Measurements from ENCODE around the gene NR2F1. TPM values are rescaled to one million over a fixed set of nuclear protein-coding genes. Genes with fewer than 3 reads are reported as not detected.

NR2F1 gene
- total RNA-seq, 2 experiments from 2014 or later, result not detected

GRCh38 chr5:93579692-93580062 is 3.3 kb upstream of the NR2F1 start:
- no peak overlapping the region for H3K4me3 Mint-ChIP-seq
- ChIA-PET CTCF (interaction anchor here (1.2 to 1.5 kb wide), 2 partner anchors 10 to 18 kb away, joined by 3 to 4 read pairs; no protein-coding TSS in a partner anchor), POLR2A (no interaction called here)
- ATAC-seq, result no peak
- H3K36me3 Mint-ChIP-seq (ENCODE audit: low read depth), result no peaks in the 10 kb centered on the region
- intact Hi-C loops (cut with DNase I, micrococcal nuclease), result loop anchor here (2.0 to 10.0 kb wide), 7 partner anchors 41 to 1328 kb away; partner anchors contain the start of genes KIAA0825 (in 1 of the 2) and SLF1 (in 1 of the 2)
- H3K27ac Mint-ChIP-seq, result no peak overlapping the region
- H3K9me3 Mint-ChIP-seq (ENCODE audit: low read depth), result no peaks in the 10 kb centered on the region
- H3K4me1 Mint-ChIP-seq, result peaks cover 15% of the 10 kb centered on the region
- H3K27me3 Mint-ChIP-seq, result peaks cover 46% of the 10 kb centered on the region
- DNase-seq, result peak; percentile 29

GRCh38 chr5:93580063-93580926 is 2.7 kb upstream of the NR2F1 start:
- no peak overlapping the region for H3K27ac Mint-ChIP-seq
- peak; percentile 31 for DNase-seq

DNA sequence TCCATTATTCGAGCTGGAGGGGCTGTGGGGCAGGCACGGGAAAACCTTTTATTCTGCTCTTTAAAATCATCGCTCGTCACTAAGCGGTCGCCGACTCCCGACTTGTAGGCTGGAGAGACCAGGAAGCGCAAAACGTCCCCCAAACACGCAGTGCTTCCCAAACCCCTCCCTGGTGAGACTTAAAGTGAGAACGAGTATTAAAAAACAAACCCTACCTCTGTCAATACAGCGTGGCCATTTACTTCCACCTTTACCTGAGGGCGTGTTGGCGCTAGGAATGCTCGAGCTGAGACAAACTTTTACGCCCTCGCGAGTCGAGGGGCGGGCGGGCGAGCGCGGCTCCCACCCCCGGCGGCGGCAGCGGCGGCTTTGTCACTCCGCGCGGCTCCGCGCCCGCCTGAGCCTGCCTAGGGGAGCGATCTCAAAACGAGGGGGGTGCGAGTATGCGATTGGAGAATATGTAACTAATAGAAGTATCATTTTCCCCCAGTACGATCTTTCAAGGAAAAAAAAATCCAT is 2.0 kb upstream of the NR2F1 start, which contains the start of gene NR2F1-AS1:
TSS of gene NR2F1-AS1 (minus strand) at position 293 of the 519 bp plus-strand sequence.
- Mint-ChIP-seq H3K9me3 (ENCODE audit: low read depth) (no peaks in the 10 kb centered on the region), H3K4me3 (no peak within 1 kb of the TSS), H3K36me3 (ENCODE audit: low read depth) (no peaks in the 10 kb centered on the region), H3K4me1 (peaks cover 22% of the 10 kb centered on the region), H3K27me3 (peaks cover 40% of the 10 kb centered on the region), H3K27ac (no peak within 1 kb of the TSS)
- DNase-seq, result no peak
- POLR2A ChIA-PET, result no interaction called here
- CTCF ChIA-PET, result interaction anchor here (1.0 to 1.5 kb wide), 3 partner anchors 11 to 219 kb away, joined by 3 to 5 read pairs (median 4); no protein-coding TSS in a partner anchor
- intact Hi-C loops (cut with DNase I, micrococcal nuclease), result loop anchor here (1.0 to 5.0 kb wide), 8 partner anchors 40 to 1326 kb away; no protein-coding TSS in a partner anchor
- peak; percentile 51 for ATAC-seq

More at GRCh38 chr5:93580063-93580926, 2.7 kb upstream of the NR2F1 start:
- no peaks in the 10 kb centered on the region for H3K9me3 Mint-ChIP-seq (ENCODE audit: low read depth)
- ChIA-PET CTCF (interaction anchor here (1.0 to 1.5 kb wide), 3 partner anchors 11 to 220 kb away, joined by 3 to 5 read pairs (median 4); no protein-coding TSS in a partner anchor), POLR2A (no interaction called here)
- H3K27me3 Mint-ChIP-seq, result peaks cover 41% of the 10 kb centered on the region
- H3K4me3 Mint-ChIP-seq, result no peak overlapping the region
- intact Hi-C loops (cut with DNase I, micrococcal nuclease), result loop anchor here (2.0 to 5.0 kb wide), 6 partner anchors 41 to 1327 kb away; no protein-coding TSS in a partner anchor
- H3K4me1 Mint-ChIP-seq, result peaks cover 16% of the 10 kb centered on the region
- no peak for ATAC-seq
- no peaks in the 10 kb centered on the region for H3K36me3 Mint-ChIP-seq (ENCODE audit: low read depth)

DNA sequence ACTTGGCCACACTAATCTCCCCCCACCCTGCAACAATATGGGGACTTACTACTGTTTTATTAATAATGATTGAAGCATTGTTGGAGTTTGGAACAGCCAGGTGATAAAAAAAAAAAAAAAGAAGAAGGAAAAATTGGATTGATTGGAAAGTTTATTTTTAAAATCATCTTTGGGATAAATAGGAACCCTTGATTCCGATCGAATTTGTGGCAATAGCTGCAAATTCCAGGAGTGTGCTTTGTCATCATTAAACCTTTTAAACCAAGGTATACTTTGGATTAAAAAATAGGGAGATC is 907 bp upstream of the NR2F1 start:
- intact Hi-C loops (cut with DNase I, micrococcal nuclease), result loop anchor here in 1 of 2 experiments (5.0 kb wide), 2 partner anchors 40 to 1325 kb away; no protein-coding TSS in a partner anchor

DNA sequence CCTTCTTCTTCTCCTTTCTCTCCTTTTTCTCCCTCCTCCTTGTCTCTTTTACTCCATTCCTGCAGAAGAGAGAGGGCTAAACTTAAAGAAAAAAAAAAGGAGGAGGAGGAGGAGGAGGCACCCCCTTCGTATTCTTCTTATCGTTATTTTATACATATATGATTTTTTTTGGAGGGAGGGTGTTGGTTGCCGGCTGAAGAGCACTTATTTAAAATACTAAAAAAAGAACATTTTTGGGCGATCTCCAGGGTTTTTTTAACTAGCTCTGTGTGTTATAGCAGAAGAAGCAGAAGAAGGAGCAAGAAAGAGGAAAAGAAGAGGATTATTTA is 381 bp downstream of the NR2F1 start:
- DNase-seq (no peak), ATAC-seq (no peak)
- intact Hi-C loops (cut with DNase I, micrococcal nuclease), result loop anchor here in 1 of 2 experiments (5.0 kb wide), 2 partner anchors 39 to 1324 kb away; no protein-coding TSS in a partner anchor
- ChIA-PET CTCF (interaction anchor here (0.8 to 2.0 kb wide), 5 partner anchors 12 to 332 kb away, joined by 3 to 7 read pairs (median 4); no protein-coding TSS in a partner anchor), POLR2A (no interaction called here)
- Mint-ChIP-seq H3K4me1 (peaks cover 29% of the 10 kb centered on the region), H3K27ac (no peak overlapping the region), H3K9me3 (ENCODE audit: low read depth) (no peaks in the 10 kb centered on the region), H3K27me3 (peaks cover 37% of the 10 kb centered on the region), H3K36me3 (ENCODE audit: low read depth) (no peaks in the 10 kb centered on the region), H3K4me3 (no peak overlapping the region)

More for the DNA sequence above, 907 bp upstream of the NR2F1 start:
- Mint-ChIP-seq H3K9me3 (ENCODE audit: low read depth) (no peaks in the 10 kb centered on the region), H3K4me3 (no peak overlapping the region), H3K36me3 (ENCODE audit: low read depth) (no peaks in the 10 kb centered on the region), H3K27me3 (peaks cover 37% of the 10 kb centered on the region), H3K27ac (no peak overlapping the region), H3K4me1 (peaks cover 23% of the 10 kb centered on the region)
- POLR2A ChIA-PET, result no interaction called here
- CTCF ChIA-PET, result interaction anchor here (0.6 to 2.0 kb wide), 4 partner anchors 11 to 335 kb away, joined by 4 to 7 read pairs (median 5); no protein-coding TSS in a partner anchor
- ATAC-seq (no peak), DNase-seq (no peak)

DNA sequence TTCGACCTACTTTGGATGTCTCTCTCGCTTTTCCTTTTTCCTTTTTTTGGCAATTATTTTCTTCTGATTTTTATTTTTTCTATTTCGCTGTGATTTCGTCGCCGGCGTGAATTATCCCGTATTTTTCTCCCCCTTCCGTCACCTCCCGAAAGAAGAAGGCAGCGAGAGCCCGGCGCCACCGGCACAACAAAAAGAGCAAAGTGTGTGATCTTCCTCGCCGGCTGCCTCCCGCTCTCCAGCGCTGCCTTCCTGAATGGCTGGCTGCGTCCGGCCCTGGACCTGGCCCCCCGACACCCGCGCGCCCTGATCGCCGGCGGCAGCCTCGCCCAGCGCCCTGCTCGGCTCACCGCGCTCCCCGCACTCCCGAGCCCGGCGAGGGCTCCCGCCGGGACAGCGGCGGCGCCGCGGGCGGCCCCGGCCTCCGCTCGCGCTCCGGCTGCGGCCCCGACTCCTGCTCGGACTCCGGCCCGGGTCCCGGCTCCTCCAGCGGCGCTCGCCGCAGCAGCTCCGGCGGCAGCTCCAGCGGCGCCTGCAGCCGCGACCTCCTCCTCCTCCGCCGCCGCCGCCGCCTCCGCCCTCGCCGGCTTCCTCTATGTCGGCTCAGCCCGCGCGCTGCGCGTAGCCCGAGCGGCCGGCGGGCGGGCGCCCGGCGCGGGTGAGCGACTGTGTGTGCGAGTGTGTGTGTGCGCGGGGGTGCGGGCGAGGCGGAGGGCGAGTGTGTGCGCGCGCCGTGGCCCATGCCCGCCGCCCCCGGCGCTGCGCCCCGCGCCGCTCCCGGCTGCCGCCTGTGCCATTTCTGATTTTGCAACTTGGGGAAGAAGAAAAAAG is 960 bp downstream of the NR2F1 start:
- ChIA-PET POLR2A (no interaction called here), CTCF (interaction anchor here (1.4 to 2.0 kb wide), 2 partner anchors 12 to 15 kb away, joined by 3 to 7 read pairs; no protein-coding TSS in a partner anchor)
- H3K9me3 Mint-ChIP-seq (ENCODE audit: low read depth), result no peaks in the 10 kb centered on the region
- H3K27me3 Mint-ChIP-seq, result peaks cover 37% of the 10 kb centered on the region
- DNase-seq (peak; percentile 60), ATAC-seq (peak; percentile 21)
- H3K27ac Mint-ChIP-seq, result no peak overlapping the region
- intact Hi-C loops (cut with DNase I, micrococcal nuclease), result loop anchor here in 1 of 2 experiments (5.0 kb wide), 2 partner anchors 38 to 1323 kb away; no protein-coding TSS in a partner anchor
- H3K4me1 Mint-ChIP-seq, result peaks cover 33% of the 10 kb centered on the region
- peaks cover 4% of the 10 kb centered on the region for H3K36me3 Mint-ChIP-seq (ENCODE audit: low read depth)
- no peak overlapping the region for H3K4me3 Mint-ChIP-seq

DNA sequence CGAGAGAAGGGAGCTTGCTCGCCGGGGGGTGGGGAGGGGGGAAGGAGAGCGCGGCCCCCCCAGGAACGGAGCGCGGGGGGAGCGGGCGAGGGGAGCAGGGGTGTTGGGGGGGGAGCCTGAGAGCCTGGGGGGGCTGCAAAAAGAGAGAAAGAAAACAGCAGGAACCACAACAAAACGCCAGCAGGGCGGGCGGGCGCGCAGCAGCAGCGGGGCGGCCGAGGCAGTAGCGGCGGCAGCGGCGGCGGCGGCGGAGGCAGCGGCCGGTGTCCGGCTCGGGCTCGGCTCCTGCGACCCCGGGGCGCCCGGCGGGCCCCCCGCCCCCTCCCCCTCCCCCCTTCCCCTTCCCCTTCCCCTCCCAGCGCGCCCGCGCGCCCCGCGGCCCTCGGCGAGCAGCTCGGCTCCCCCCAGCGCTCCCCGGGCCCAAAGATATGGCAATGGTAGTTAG is 1.6 kb downstream of the NR2F1 start:
- ATAC-seq (no peak), DNase-seq (peak; percentile 16)
- CTCF ChIA-PET, result no interaction called here
- peaks cover 42% of the 10 kb centered on the region for H3K27me3 Mint-ChIP-seq
- H3K27ac Mint-ChIP-seq, result no peak overlapping the region
- intact Hi-C loops (cut with DNase I, micrococcal nuclease), result loop anchor here in 1 of 2 experiments (5.0 kb wide), 2 partner anchors 38 to 1323 kb away; no protein-coding TSS in a partner anchor
- no peak overlapping the region for H3K4me3 Mint-ChIP-seq
- no peaks in the 10 kb centered on the region for H3K9me3 Mint-ChIP-seq (ENCODE audit: low read depth)
- peaks cover 33% of the 10 kb centered on the region for H3K4me1 Mint-ChIP-seq
- peaks cover 5% of the 10 kb centered on the region for H3K36me3 Mint-ChIP-seq (ENCODE audit: low read depth)
- POLR2A ChIA-PET, result no interaction called here

DNA sequence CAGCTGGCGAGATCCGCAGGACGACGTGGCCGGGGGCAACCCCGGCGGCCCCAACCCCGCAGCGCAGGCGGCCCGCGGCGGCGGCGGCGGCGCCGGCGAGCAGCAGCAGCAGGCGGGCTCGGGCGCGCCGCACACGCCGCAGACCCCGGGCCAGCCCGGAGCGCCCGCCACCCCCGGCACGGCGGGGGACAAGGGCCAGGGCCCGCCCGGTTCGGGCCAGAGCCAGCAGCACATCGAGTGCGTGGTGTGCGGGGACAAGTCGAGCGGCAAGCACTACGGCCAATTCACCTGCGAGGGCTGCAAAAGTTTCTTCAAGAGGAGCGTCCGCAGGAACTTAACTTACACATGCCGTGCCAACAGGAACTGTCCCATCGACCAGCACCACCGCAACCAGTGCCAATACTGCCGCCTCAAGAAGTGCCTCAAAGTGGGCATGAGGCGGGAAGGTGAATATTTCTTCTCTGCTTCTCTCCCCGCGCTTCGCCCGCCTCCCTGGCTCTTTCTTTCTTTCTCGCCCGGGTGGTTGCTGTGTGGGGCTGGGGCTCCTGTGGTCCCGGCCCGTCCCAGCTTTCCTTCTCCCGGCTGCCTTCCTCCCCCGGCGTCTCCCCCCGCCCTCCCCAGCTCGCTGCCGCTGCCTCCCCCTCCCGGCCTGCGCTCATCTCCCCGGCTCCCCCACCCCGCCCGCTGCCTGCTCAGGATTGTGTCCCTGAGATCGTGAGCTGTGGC is 2.2 kb downstream of the NR2F1 start:
- Mint-ChIP-seq H3K27ac (no peak overlapping the region), H3K36me3 (ENCODE audit: low read depth) (peaks cover 5% of the 10 kb centered on the region), H3K4me1 (peaks cover 30% of the 10 kb centered on the region), H3K27me3 (peaks cover 47% of the 10 kb centered on the region), H3K9me3 (ENCODE audit: low read depth) (no peaks in the 10 kb centered on the region), H3K4me3 (peak overlapping the region; percentile 37)
- POLR2A ChIA-PET, result no interaction called here
- ATAC-seq, result no peak
- CTCF ChIA-PET, result interaction anchor here (1.6 to 2.5 kb wide), 2 partner anchors 18 to 216 kb away, joined by 7 to 10 read pairs; no protein-coding TSS in a partner anchor
- peak; percentile 26 for DNase-seq
- intact Hi-C loops (cut with DNase I, micrococcal nuclease), result no loop called here

GRCh38 chr5:93585767-93586385 is 2.9 kb downstream of the NR2F1 start:
- H3K9me3 Mint-ChIP-seq (ENCODE audit: low read depth), result no peaks in the 10 kb centered on the region
- CTCF ChIA-PET, result interaction anchor here (1.1 to 2.5 kb wide), 4 partner anchors 10 to 215 kb away, joined by 3 to 10 read pairs (median 5); no protein-coding TSS in a partner anchor

More at GRCh38 chr5:93585767-93586385, 2.9 kb downstream of the NR2F1 start:
- ATAC-seq (no peak), DNase-seq (peak; percentile 11)
- Mint-ChIP-seq H3K27me3 (peaks cover 45% of the 10 kb centered on the region), H3K4me1 (peaks cover 23% of the 10 kb centered on the region), H3K27ac (no peak overlapping the region), H3K4me3 (peak overlapping the region; percentile 37), H3K36me3 (ENCODE audit: low read depth) (peaks cover 5% of the 10 kb centered on the region)
- intact Hi-C loops (cut with DNase I, micrococcal nuclease), result loop anchor here (2.0 kb wide), 3 partner anchors 13 to 21 kb away; no protein-coding TSS in a partner anchor
- POLR2A ChIA-PET, result interaction anchor here (0.6 to 0.9 kb wide), 2 partner anchors 17 to 35 kb away, joined by 3 to 5 read pairs; no protein-coding TSS in a partner anchor

Measured in activated CD4-positive, alpha-beta T cell treated with anti-CD3 and anti-CD28 coated beads for 36 hours (primary cell).